Subcutaneous abdominal adipose tissue (tissue), 5 donors: ENCODE measurements around the gene FAM107B.

ENCODE experiments used
- H3K27ac ChIP-seq: one replicate; pipeline ENCODE4 v1.7.0; 2013; ENCODE audit warnings: low read depth, mild to moderate bottlenecking, inconsistent platforms, low read length, moderate library complexity
- H3K27me3 ChIP-seq, 5 donors: one replicate each; pipeline ENCODE4 v1.7.0; 2013; ENCODE audit warnings: low read length in 5 of 5, inconsistent platforms in 1 of 5; ENCODE audit not compliant: control insufficient read depth in 5 of 5, insufficient read depth in 4 of 5
- H3K36me3 ChIP-seq, 5 donors: one replicate each; pipeline ENCODE4 v1.7.0; 2013; ENCODE audit warnings: low read length in 5 of 5; ENCODE audit not compliant: control insufficient read depth in 5 of 5, insufficient read depth in 5 of 5
- H3K4me1 ChIP-seq, 5 donors: one replicate each; pipeline ENCODE4 v1.7.0; 2013; ENCODE audit warnings: low read length in 5 of 5, mild to moderate bottlenecking in 3 of 5, moderate library complexity in 1 of 5; ENCODE audit not compliant: control insufficient read depth in 5 of 5, insufficient read depth in 5 of 5
- H3K4me3 ChIP-seq, 5 donors: one replicate each; pipeline ENCODE4 v1.7.0; 2013; ENCODE audit warnings: low read length in 5 of 5, low read depth in 1 of 5
- H3K9ac ChIP-seq, 5 donors: one replicate each; pipeline ENCODE4 v1.7.0; 2013; ENCODE audit warnings: low read length in 5 of 5, mild to moderate bottlenecking in 4 of 5, moderate library complexity in 3 of 5
- H3K9me3 ChIP-seq, 5 donors: one replicate each; pipeline ENCODE4 v1.7.0; 2013; ENCODE audit warnings: low read length in 5 of 5; ENCODE audit not compliant: control insufficient read depth in 5 of 5
- donor health status: healthy.
- donor health status: healthy.
- donor health status: healthy.
- donor health status: healthy.
- donor health status: healthy.

The FAM107B gene

GRCh38 chr10:14470920-14471319 is 303.8 kb downstream of the FAM107B start:
- Histone ChIP-seq H3K9me3 (no peaks in the 10 kb centered on the region), H3K9ac (no peak overlapping the region), H3K27me3 (peaks cover 0 to 10% (median 4%) of the 10 kb centered on the region in 5 donors), H3K36me3 (no peaks in the 10 kb centered on the region), H3K4me3 (no peak overlapping the region), H3K27ac (no peak overlapping the region), H3K4me1 (peaks cover 0 to 4% (median 0%) of the 10 kb centered on the region in 5 donors)

GRCh38 chr10:14468726-14469125 is 306.0 kb downstream of the FAM107B start:
- H3K36me3 ChIP-seq: no peaks in the 10 kb centered on the region
- no peak overlapping the region for H3K9ac ChIP-seq
- peaks cover 0 to 4% (median 0%) of the 10 kb centered on the region in 5 donors for H3K4me1 ChIP-seq
- no peak overlapping the region for H3K27ac ChIP-seq
- peaks cover 0 to 6% (median 4%) of the 10 kb centered on the region in 5 donors for H3K27me3 ChIP-seq
- H3K4me3 ChIP-seq: no peak overlapping the region
- no peaks in the 10 kb centered on the region for H3K9me3 ChIP-seq
